ENCODE results near the gene HDC. TPM values are rescaled to one million over a fixed set of nuclear protein-coding genes. Genes with fewer than 3 reads are reported as not detected.

HDC gene
- polyA plus RNA-seq, 1 donor (not counting 4 experiments of a cell fraction or from before 2014, with no cell fraction given) = not detected

- H3K9me3 ChIP-seq (ENCODE audit: control insufficient read depth, low read depth, low read length) = no peaks in the 10 kb centered on the region
- no peak for FAIRE-seq
- H3K27ac ChIP-seq (ENCODE audit: control insufficient read depth, insufficient read depth, low read length) = no peak overlapping the region
- H3K36me3 ChIP-seq (ENCODE audit: control insufficient read depth in 2 of 2, extremely low read depth in 1 of 2, insufficient read depth in 2 of 2, low read length in 2 of 2) = no peaks in the 10 kb centered on the region
- no peak for DNase-seq (ENCODE audit: low read depth, low spot score)
- no peak overlapping the region for H2AFZ ChIP-seq (ENCODE audit: control insufficient read depth, low read length)
- H4K20me1 ChIP-seq (ENCODE audit: control insufficient read depth, extremely low read depth, insufficient read depth, low read length) = no peaks in the 10 kb centered on the region
- H3K9me1 ChIP-seq (ENCODE audit: control insufficient read depth, extremely low read depth, insufficient read depth, low read length) = no peaks in the 10 kb centered on the region
- no peaks in the 10 kb centered on the region for H3K27me3 ChIP-seq (ENCODE audit: control insufficient read depth, extremely low read depth, insufficient read depth, low read length)
- H3K79me2 ChIP-seq (ENCODE audit: control insufficient read depth, insufficient read depth, low read length) = no peaks in the 10 kb centered on the region
- no peak overlapping the region for H3K4me2 ChIP-seq (ENCODE audit: control insufficient read depth, extremely low read depth, insufficient read depth, low read depth, low read length)
- TF ChIP-seq EZH2 (IDR thresholded peaks at IDR 0.05; ENCODE audit: low read length) = no peak
- TF ChIP-seq CTCF (optimal IDR thresholded peaks at IDR 0.05 in 1 of 3, IDR thresholded peaks at IDR 0.05 in 1 of 3, conservative IDR thresholded peaks at IDR 0.05 in 1 of 3; ENCODE audit: extremely low read depth in 1 of 3, insufficient read depth in 2 of 3, low read length in 3 of 3) = no peak
- no peak overlapping the region for H3K4me3 ChIP-seq (ENCODE audit: control insufficient read depth in 2 of 3, extremely low read depth in 1 of 3, insufficient read depth in 2 of 3, low read depth in 1 of 3, low read length in 3 of 3)
- H3K9ac ChIP-seq (ENCODE audit: control insufficient read depth, extremely low read depth, insufficient read depth, low read length) = no peak overlapping the region
- peaks cover 6% of the 10 kb centered on the region for H3K4me1 ChIP-seq (ENCODE audit: control insufficient read depth, extremely low read depth, insufficient read depth, low read length)
- dilution Hi-C loops (cut with MboI; ENCODE audit: extremely low pct_ligation_motif_present, low sequenced_read_pairs) = no loop called here
Observed at GRCh38 chr15:50249704-50250103, 15.8 kb downstream of the HDC start.

GRCh38 chr15:50248994-50249582, 16.4 kb downstream of the HDC start:
- Histone ChIP-seq H3K9me3 (ENCODE audit: control insufficient read depth, low read depth, low read length) (no peaks in the 10 kb centered on the region), H3K79me2 (ENCODE audit: control insufficient read depth, insufficient read depth, low read length) (no peaks in the 10 kb centered on the region), H3K4me3 (ENCODE audit: control insufficient read depth in 2 of 3, extremely low read depth in 1 of 3, insufficient read depth in 2 of 3, low read depth in 1 of 3, low read length in 3 of 3) (no peak overlapping the region), H3K4me1 (ENCODE audit: control insufficient read depth, extremely low read depth, insufficient read depth, low read length) (peaks cover 6% of the 10 kb centered on the region), H3K36me3 (ENCODE audit: control insufficient read depth in 2 of 2, extremely low read depth in 1 of 2, insufficient read depth in 2 of 2, low read length in 2 of 2) (no peaks in the 10 kb centered on the region), H4K20me1 (ENCODE audit: control insufficient read depth, extremely low read depth, insufficient read depth, low read length) (no peaks in the 10 kb centered on the region), H2AFZ (ENCODE audit: control insufficient read depth, low read length) (no peak overlapping the region), H3K27ac (ENCODE audit: control insufficient read depth, insufficient read depth, low read length) (no peak overlapping the region), H3K27me3 (ENCODE audit: control insufficient read depth, extremely low read depth, insufficient read depth, low read length) (no peaks in the 10 kb centered on the region), H3K9me1 (ENCODE audit: control insufficient read depth, extremely low read depth, insufficient read depth, low read length) (no peaks in the 10 kb centered on the region), H3K4me2 (ENCODE audit: control insufficient read depth, extremely low read depth, insufficient read depth, low read depth, low read length) (no peak overlapping the region), H3K9ac (ENCODE audit: control insufficient read depth, extremely low read depth, insufficient read depth, low read length) (no peak overlapping the region)
- no peak for DNase-seq (ENCODE audit: low read depth, low spot score)
- dilution Hi-C loops (cut with MboI; ENCODE audit: extremely low pct_ligation_motif_present, low sequenced_read_pairs) = no loop called here
- no peak for FAIRE-seq
- TF ChIP-seq CTCF (optimal IDR thresholded peaks at IDR 0.05 in 1 of 3, IDR thresholded peaks at IDR 0.05 in 1 of 3, conservative IDR thresholded peaks at IDR 0.05 in 1 of 3; ENCODE audit: extremely low read depth in 1 of 3, insufficient read depth in 2 of 3, low read length in 3 of 3) (no peak), EZH2 (IDR thresholded peaks at IDR 0.05; ENCODE audit: low read length) (no peak)
